ENCODE measurements around the gene PCSK6.

GRCh38 chr15:101358895-101359294, 130.6 kb downstream of the PCSK6 start:
- TF ChIP-seq BHLHE40 (IDR thresholded peaks at IDR 0.05; ENCODE audit: borderline replicate concordance) (no peak), ARNT (IDR thresholded peaks at IDR 0.05) (no peak), LEF1 (IDR thresholded peaks at IDR 0.05; ENCODE audit: borderline replicate concordance) (no peak)
